ENCODE measurements around the gene MYO18B.
"Not testable (repeated sequence)": the region's sequence is repeated elsewhere in the genome, so short reads cannot be mapped to it uniquely, and the experiment has no call there.

The MYO18B gene

DNA sequence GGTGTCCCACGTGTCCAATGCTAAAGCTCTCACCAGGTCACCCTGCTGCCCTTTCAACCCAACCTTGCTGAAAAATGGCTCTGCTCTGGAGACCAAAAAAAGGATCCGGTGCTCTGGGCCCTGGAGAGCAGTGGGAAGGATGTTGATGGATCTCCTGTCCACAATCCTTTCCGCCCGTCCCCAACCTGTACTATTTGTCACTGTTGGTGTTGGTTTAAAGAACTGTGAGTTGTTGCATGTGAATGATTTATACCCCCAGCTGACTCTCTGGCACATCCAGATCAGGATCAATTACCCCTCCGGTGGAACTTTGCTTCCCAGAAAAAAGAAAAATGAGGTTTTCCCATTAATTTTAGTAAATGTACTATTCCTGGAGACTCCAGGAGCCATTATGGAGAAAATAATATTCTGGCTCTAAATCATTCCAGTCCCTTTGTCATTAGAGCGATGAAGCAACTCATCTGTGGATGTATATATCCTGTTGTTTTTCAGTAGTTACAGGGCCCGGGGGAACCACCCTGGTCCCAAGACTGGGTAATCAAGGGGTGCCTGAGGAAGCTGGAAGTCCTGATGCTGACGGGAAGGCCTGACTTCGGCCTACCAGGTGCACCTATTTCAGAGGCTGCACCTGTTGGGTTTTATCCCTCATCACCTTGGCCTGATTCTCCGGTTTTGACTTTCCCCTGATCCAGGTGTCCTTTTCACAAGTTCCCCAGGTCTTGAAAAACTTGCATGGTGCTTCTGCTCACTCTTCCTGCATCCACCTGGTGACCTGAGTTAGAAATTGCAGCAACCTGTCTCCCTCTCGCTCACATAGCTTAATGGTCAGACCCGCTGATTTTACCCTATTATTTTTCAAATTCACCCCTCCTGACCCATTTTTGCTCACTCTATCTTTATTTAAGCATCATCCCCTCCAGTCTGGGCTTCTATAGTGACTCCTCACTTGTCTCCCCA is 218.1 kb downstream of the MYO18B start:
- DNase-seq = no peak

DNA sequence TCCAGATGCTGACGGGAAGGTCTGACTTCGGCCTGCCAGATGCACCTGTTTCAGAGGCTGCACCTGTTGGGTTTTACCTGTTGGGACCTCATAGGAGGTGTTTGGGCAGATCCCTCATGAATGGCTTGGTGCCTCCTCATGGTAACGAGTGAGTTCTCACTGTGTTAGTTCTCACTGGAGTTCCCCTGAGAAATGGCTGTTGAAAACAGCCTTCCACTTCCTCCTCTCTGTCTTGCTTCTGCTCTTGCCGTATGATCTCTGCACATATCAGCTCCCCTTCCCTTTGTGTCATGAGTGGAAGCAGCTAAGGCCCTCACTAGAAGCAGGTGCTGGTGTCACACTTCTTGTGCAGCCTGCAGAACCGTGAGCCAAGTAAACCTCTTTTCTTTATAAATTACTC is 219.7 kb downstream of the MYO18B start:
- DNase-seq = no peak

DNA sequence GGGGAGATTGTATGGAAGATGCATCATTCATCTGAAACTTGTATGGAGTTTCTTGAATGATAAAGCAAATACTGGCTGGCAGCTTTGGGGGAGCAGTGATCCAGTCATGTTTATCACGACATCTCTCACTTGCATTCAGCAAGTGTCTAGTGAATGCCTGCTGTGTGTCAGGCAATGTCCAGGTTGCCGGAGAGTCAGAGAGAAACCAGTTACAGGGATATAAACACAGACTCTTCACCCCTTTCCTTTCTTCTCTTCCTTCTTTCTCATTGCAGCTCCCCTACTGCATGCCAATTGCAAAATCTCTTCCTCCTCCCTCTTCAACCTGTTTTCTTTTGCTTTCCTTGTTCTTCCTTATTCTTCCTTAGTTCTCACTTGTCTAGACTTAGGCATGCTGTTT is 220.7 kb downstream of the MYO18B start:
- DNase-seq = no peak

DNA sequence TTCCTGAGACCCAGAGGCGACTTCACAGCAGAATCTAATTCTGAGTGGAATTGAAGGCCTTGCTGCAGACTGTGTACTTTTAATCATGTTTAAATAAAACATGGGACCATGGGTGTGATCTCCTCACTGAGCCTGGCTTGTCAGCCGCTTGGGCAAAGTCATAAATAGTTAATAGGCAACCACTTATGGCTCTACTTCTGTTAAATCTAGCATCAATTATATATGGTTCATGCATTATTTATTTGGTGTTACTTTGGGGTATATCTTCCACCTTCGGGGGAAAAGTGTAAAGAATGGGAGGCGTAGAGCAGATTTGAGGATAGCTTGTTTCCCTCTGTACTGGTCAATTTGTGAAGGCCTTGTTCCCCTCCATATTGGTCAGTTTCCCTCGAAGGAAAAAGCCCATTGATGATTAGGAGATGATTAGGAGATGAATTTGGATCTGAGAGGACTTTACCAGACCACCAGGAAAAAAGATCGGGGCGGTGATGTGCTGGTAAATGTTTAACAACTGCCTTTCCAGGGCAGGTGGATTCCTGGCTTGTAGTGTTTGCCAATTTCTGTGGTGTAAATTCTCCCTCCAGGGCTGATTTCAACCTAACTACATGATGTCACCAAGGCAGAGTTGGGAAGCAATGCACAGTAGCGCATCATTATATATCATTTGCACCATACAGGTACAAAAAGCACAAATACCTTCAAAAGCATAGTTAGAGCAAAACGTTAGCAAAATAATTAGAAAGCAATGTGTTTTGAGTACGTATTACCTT is 223.2 kb downstream of the MYO18B start:
- no peak for DNase-seq

DNA sequence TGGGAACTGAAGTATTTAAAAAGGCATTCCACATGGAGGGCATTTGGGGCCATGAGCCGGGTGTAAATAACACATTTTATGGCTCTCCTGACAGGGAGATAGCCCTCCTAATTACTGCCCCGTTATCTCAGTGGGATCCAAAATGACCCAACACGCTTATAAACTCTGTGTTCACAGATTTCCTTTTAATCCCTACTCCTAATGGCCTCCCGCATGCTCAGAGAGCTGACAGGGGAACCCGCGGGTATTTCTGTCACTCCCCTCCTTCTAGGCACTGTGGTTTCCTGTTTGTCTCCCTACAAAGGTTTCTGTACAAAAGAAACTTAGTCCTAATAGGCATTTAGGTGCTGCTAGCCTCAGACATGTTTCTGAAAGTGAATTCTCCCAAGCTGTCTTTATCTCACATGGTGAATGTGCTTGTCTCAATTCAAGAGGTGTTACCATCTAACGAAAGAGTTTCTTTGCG is 224.5 kb downstream of the MYO18B start:
- DNase-seq = no peak

DNA sequence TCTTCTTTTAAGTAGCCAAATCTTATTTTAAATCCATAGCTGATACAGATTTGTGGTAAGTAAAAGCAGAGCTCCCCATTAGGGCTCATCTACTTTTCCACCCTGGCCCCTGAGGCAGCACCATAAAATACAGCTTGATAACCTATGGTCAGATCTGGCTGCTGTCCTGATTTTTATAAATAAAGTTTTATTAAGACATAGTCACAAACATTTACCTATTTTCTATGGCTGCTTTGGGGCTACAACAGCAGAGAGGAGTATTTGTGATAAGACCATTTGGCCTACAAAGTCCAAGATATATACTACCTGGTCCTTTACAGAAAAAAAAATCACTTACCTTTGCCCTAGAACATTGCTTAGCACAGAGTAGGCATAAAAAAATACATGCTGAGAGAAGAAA is 227.3 kb downstream of the MYO18B start:
- DNase-seq = no peak

DNA sequence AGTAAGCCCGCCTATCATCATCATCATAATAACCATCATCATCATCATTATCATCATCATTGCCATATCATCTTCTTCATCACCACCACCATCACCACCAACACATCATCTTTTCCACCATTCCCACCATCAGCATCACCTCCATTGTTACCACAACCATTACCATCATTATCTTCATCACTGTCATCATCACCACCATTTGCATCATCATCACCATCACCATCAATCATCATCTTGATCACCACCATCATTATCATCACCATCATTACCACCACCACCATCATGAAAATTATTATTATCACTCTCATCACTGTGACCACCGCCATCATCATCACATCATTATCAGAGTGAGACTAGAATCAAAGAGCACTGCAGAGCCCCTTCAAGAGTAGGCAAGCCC is 227.9 kb downstream of the MYO18B start:
- no peak for DNase-seq

DNA sequence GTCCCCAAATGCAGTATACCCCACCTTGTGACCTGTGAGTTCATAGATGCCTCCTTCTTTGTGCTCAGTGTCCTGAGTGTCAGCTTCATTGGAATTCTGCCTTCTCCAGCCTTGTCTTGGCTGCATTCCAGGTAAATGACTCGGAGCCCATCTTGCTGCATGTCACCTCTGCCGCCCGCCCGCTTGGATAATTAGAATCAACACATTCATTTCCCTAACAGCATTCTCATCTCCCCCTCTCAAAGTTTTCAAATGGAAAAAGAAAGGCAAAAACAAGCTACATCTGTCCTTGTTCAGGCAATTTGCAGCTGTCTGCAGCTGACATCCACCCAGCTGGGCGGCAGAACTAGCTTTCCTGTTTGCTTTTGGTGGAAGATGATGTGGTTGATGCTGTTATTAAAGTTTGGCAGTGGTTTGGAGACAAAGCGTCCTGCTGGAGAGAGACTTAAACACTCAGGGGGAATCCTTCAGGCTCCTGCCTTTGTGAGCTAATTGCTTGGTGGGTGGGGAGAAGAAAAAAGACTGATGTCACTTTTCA is 228.5 kb downstream of the MYO18B start:
- no peak for DNase-seq

DNA sequence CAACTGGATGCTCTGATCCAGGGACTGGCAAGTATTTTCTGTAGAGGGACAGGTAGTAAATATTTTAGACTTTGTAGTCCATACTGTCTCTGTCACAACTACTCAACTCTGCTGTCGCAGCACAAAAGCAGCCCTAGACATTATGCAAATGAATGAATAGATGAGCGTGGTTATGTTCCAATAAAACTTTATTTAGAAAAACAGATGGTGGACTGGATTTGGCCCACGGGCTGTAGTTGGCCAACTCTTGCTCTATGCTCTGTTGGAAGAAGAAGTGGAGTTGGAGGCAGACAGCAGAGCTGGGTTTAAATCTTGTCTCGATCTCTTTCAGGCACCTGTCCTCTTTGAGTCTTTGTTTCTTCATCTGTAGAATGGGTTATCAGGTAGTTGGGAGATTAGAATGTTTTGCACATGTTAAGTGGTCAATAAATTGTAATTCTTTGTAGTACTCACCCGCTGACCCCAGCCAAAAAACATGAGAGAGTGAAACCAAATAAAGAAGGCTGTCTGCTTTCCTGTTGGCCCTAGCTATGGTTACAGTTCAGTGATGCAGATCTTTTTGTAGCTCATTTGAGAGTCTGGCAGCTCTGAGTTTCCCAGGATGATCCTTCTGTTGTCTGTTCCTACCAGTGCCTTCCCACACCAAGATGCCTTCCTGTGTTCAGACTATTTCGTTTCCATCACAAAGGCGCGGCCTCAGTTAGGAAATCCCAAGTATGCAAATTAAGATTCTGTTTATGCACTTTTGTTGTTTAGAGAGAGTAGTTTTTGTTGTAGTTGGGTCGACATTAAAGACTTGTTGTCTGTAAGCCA is 229.2 kb downstream of the MYO18B start:
- DNase-seq = no peak

DNA sequence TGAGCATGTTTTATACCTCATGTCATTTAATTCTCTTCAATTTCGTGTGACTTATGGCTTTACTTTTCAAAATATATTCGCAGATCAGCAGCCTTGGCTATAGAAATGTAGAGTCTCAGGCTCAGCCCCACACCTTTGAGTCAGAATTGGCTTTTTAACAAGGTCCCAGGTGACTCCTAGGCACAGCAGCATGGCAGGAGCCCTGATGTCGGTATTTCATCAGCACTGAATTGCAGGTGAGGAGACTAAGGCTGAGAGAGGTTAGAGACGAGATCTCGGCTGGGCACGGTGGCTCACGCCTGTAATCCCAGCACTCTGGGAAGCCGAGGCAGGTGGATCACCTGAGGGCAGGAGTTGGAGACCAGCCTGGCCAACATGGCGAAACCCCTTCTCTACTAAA is 230.4 kb downstream of the MYO18B start:
- DNase-seq = no peak

DNA sequence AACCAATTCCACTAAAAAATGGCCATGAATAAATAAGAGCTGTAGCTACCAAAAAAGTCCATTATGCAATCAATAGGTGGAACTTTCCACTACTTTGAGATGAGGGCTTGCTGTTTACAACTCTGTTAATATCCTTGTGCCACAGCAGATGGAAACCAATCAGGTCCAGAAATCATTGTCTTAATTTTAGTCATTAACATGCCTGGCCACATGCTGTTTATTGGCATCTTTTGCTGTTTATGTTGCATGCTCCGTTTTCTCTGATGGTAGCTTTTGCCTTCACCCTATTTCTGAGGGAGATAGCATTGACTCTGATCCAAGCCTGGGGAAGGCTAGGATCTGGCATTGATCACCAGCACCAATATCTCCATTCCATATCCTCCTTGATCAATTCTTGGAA is 234.4 kb downstream of the MYO18B start:
- DNase-seq = no peak

DNA sequence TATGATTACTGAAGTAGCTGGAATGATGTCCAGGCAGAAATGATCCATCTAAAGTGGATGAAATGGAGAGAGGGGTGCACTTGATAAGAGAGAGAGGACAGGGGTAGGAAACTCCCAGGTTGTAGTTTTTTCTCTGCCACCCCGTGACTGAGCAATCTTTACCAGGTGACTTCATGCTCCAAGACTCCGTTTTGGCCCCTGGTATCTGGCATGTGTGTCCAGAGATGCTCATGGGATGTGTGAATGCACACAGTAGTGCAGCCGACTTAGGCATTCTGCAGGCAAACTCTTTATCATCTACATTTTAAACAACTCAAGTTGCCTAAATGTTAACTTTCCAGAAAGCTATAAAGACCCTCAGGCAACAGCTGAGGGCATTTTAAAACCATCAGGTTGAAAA is 238.0 kb downstream of the MYO18B start:
- DNase-seq = no peak

DNA sequence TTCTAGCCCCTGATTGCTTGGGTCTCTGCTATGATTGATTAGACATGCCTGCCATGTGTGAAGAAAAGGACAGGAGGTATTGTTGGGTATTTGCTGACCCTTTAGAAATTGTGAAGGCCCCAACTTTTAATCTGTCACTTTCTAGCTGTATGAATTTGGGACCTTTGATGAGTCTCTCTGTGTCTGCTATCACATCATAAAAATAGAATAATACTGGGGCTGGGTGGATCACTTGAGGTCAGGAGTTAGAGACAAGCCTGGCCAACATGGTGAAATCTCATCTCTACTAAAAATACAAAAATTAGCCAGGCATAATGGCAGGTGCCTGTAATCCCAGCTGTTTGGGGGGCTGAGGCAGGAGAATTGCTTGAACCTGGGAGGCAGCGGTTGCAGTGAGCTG is 242.9 kb downstream of the MYO18B start:
- DNase-seq = not testable (repeated sequence)

DNA sequence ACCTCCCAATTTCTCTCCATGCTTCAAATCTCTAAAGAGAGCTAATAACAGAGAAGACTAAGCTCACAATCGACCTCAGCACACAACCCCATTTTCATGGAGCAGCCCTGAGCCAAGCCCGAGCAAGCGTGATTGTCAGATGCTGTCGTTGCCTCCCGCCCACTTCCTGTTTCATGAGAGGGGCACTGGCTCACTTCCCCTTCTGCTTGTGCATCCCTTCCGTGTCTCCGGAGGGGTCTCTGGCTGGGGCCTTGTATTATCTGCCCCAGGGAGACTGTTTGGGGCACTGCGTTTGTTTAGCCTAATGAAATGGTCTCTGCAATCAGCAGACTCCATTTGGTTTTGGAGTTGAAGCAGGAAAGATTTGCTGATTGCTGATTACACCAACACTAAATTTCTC is 246.0 kb downstream of the MYO18B start:
- no peak for DNase-seq

DNA sequence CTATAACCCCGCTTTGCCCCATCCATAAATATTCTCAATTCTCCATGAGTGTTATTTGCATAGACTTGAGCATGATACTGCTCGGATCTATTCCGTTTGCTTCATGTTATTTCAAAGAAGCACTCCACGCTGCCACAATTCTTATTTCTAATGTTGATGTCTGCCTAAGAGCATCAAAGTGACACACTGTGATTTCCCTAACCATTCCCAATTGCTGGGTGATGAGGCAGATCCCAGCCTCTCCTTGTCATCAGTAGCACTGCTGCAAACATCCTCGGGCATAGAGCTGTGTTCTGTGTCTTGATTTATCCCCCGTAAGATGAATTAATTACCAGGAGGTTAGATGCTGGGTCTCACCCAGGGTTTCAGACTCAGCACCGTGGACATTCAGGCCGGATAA is 249.0 kb downstream of the MYO18B start:
- DNase-seq = no peak

DNA sequence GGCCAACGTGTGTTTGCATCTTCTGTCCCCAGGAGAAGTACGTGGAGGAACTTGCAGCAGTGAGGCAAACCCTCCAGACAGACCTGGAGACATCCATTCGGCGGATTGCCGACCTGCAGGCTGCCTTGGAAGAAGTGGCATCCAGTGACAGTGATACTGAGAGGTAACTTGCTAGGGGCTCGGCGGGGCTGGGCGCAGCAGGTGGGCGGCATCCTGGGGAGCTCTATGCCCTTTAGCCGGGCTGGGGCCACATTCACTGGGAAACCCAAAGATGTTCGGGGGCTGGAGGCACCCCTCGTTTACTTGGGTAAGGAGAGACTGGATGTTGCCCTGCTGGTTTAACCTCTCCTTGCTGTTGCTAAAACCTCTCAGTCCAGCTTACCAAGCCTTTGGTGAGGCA is 250.3 kb downstream of the MYO18B start:
- DNase-seq = no peak

DNA sequence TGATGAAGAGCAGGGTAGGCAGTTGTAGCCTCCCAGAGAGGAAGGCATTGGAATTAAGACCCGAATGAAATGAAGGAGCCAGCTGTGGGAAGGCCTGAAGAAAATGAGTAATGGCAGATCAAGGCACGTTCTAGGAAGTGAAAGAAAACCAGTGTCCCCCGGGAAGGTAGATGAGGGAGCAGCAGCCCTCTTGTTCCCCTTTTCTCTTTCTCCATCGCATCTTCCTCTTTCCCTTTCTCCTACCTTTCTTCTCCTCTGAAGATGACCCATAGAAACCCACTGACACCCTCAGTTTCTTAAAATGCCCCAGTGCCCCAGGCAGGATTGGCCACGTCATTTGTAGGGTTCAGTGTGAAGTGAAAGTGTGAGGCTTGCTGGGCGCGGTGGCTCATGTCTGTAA is 254.7 kb downstream of the MYO18B start:
- no peak for DNase-seq

DNA sequence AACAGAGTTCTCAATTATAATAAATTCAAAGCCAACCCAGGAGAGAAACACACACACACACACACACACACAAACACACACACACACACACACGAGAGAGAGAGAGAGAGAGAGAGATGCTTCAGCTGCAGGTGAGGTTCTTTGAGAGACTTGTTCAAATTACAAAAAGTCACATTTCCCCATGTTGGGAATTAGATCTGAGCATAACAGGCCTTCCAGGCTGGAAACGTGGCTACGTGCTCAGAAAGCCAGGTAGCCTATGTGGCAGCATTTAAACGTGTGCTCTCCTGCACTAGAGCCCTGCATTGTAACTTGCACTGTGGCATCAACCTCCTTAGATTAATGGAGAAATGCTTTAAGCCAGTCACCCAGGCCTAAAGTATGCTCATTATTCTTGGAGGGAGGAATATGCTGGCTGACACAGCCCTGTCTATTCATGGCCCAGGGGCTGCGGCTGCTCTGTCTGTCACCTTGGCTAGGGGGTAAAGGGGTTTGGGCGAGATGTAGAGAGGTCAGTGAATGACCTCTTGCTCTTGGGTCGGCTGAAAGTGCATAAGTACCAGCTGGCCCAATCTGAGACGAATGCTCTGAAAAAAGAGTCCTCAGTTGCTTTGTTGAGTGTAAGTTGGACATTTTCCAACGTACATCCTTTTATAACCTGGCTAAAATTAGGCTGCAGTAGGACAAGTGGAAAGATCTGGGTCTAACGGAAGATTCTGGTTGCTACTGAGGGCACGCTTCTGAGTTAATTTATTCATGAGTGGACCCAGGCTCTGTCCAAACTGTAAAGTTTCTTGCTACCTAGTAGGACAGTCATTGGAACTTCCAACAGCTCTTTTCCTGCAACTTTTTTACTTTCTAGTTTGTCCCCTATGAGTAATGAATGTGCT is 256.1 kb downstream of the MYO18B start:
- no peak for DNase-seq

DNA sequence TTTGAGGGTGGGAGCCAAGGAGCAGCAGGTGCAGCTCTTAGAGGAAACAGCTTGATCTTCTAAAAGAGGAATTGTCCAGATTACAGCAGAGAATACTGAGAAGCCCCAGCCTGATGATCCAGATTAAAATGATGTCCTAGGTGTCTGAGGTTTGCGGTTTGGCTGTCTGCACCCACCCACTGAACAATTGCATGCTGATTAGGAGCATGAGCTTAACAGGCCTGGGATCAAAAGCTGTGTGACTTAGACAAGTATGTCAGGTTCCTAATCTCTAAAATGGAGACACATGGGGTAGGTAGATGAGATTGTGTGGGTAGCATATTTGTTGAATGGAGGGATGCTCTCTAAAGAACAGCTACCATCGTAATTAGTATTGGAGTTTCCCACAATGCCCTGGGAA is 260.5 kb downstream of the MYO18B start:
- no peak for DNase-seq

DNA sequence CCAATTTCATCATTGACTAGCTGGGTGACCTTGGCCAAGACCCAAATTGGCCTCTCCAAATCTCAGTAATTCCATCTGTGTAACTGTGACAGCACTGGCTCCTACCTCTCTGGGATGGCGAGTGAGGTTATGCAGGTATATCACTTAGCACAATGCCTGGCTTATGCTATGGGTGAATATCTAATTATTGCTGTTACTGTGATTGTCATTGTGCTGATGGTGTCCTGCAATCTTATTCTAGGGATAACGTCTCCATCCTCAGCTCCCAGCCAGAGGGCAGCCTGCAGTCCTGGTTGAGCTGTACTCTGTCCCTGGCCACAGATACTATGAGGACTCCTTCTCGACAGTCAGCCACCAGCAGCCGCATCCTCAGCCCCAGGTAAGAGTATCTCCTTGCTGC is 262.5 kb downstream of the MYO18B start:
- no peak for DNase-seq

DNA sequence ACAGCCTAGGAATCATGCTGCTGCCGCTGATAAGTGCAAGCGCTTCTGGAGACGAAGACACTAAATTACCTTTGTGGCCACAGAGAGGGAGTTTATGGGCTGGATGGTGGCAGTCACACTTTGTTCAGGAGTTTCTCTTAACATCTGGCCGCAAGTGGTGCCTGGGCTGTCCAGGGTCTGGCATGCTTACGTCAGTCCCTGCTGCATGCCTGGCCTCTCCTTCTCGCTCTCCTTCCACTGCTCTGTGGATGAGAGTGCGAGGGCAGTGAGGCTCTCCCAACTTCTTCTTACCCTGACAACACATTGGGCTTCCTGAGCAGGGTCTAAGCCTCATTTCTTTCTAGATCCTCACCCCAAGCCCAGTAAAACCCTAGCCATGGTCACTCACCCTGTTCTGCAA is 266.6 kb downstream of the MYO18B start:
- no peak for DNase-seq

DNA sequence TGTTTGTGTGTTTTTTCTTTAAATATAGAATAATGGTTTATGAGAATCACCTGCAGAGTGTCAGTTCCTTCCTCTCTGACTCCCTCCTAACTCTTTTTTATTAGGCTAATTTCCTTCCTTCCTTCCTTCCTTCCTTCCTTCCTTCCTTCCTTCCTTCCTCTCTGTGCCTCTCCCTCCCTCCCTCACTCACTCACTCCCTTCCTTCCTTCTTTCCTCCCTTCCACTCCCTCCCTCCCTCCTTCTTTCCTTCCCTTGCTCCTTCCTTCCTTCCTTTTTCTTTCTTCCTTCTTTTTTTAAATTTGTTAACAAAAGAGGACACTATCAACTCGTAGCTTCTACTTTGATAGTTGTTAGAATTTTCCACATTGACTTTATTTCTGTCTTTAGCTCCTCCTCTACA is 274.9 kb downstream of the MYO18B start:
- no peak for DNase-seq

Data from activated T-cell treated with anti-CD3 and anti-CD28 coated beads for 4 hours (primary cell).